Adrenal gland (tissue), 12 donors: ENCODE results near the gene MBOAT1. TPM values are rescaled to one million over a fixed set of nuclear protein-coding genes. Genes with fewer than 3 reads are reported as not detected.

Experiments used
- DNase-seq, 7 donors: peaks; one replicate each; pipeline ENCODE4 v3.0.0-alpha.2; 2019 to 2020
- H3K27ac ChIP-seq, 5 donors: fragments of 200-600 bp; sonication (generic) in 4 of 5; 1 replicate in 3 of 5; 2 replicates in 2 of 5; pipeline versions ENCODE4 v1.5.1 to v1.8.0; 2016 to 2020; ENCODE audit warnings: mild to moderate bottlenecking in 1 of 5
- H3K27me3 ChIP-seq: fragments of 200-600 bp; 2 replicates; pipeline ENCODE4 v1.8.0; 2021
- H3K36me3 ChIP-seq, 2 donors: fragments of 200-600 bp; replicated peaks in 1 of 2; 1 replicate in 1 of 2; 2 replicates in 1 of 2; pipeline versions ENCODE4 v1.5.1 to v1.8.0; 2018 to 2022
- H3K4me1 ChIP-seq, 2 donors: fragments of 200-600 bp; replicated peaks in 1 of 2; 1 replicate in 1 of 2; 2 replicates in 1 of 2; pipeline versions ENCODE4 v1.5.1 to v1.8.0; 2018 to 2021
- H3K4me3 ChIP-seq, 4 donors: fragments of 200-600 bp; sonication (generic) in 3 of 4; one replicate each; pipeline ENCODE4 v1.5.1; 2016 to 2018
- H3K9me3 ChIP-seq, 3 donors: fragments of 200-600 bp; sonication (generic) in 1 of 3; replicated peaks in 1 of 3; 1 replicate in 2 of 3; 2 replicates in 1 of 3; pipeline versions ENCODE4 v1.5.1 to v1.8.0; 2016 to 2021
- POLR2A ChIP-seq, 2 donors: fragments of 450-650 bp; IDR thresholded peaks; one replicate each; pipeline ENCODE4 v1.6.1; 2017; ENCODE audit warnings: antibody characterized with exemption in 2 of 2, mild to moderate bottlenecking in 2 of 2, moderate library complexity in 1 of 2
- WGBS, 4 donors: extraction: QIAGEN DNeasy Blood & Tissue Kit in 2 of 4; methylation state at CpG; one replicate each; pipeline versions ENCODE4 v1.1.5 to v1.1.7; 2013 to 2017; 5-methylcytosine and 5-hydroxymethylcytosine counted together
- intact Hi-C, 2 donors: fragments of 100-400 bp; cut with DNase I; formaldehyde crosslinking; loops; one replicate each; pipeline versions ENCODE4 v1.14.1 to v1.15.0; 2022 to 2023
- polyA plus RNA-seq, 3 donors: library from polyadenylated mRNA; stranded (reverse); fragments of 200-250 nt in 2 of 3; fragments of 350-450 nt in 1 of 3; fragmentation: Illumina TruSeq in 1 of 3; extraction: RNeasy Lipid Tissue Mini Kit (QIAGEN cat#74804) in 1 of 3; gene quantifications; one replicate each; pipeline ENCODE4 v1.2.3, GENCODE V29; 2013 to 2014
- total RNA-seq, 9 donors: library from RNA; depleted of rRNA in 4 of 9; stranded (reverse); fragments of >200 nt in 4 of 9; fragments of 120-200 nt in 1 of 9; fragmentation: NEBNext Ultra II Directional in 1 of 9; extraction: Animal tissue kit (Norgen Biotek cat#: 25700) in 1 of 9; gene quantifications; one replicate each; pipeline versions ENCODE4 v1.1.0 to v1.2.4, GENCODE V29; 2013 to 2023
- TF ChIP-seq, protein P1 (sequence below), 6 experiments: fragments of 450-650 bp in 4 of 6; fragments of 200-600 bp in 2 of 6; sonication (generic) in 1 of 6; IDR thresholded peaks; 1 replicate in 5 of 6; 2 replicates in 1 of 6; pipeline versions ENCODE4 v1.5.1 to v1.8.0; 2016 to 2021; ENCODE audit warnings: antibody characterized with exemption in 6 of 6, mild to moderate bottlenecking in 2 of 6, moderate library complexity in 1 of 6
- donor health status: healthy with polysubstance abuse.
- donor health status: Bipolar disorder and iron deficiency.
- donor health status: DM: yes; HTN: yes; CAD: no.
- donor health status: DM: no; HTN: no; CAD: no.
- donor health status: DM: no; HTN: no; CAD: no.
- donor health status: DM: yes; HTN: yes; CAD: no.

Gene MBOAT1
- total and polyA plus RNA-seq, 12 donors, result 1.5 to 18.9 (median 7.4) TPM

DNA sequence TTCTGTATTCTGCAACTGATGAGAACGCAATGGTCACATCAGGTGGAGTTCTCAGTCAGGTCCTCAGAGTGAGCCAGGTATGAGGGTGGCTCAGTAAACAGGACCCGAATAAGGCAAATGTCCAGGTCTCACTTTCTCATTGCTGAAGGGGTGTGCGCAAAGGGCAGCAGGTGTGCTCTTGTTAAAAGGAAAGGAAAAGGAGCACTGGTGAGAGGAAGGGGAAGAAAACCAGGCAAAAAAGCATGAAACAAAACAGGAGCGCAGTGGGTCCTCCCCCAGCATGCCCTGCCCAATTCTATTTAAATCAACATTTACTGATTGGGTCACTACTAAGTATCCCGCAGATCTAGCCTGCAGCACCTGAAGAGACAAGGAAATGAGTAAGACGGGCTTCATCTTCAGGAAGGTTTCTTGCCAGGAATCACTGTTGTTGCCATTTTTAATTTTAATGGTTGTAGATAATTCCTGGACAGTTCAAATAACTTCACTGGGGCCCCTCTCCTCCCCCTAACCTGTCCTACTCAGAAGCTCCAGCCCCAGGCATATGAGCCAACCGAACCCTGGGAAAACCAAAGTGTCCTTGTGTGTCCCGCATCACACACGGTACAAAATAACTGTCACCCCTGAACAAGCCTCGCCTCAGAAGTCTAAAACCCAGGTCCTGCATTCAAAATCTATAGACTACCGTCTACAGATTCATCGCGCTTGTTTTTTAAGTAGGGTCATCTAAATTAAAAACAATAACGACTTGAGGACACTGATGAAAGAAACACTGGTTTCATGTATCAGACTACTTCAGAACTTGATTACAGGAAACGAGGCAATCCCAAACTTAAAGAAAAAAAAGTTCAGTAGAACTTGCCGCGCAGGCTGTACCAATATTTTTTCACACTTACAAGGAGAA lies 980 bp downstream of the MBOAT1 start:
- H3K4me3 ChIP-seq, result peak overlapping the region in 2 of 4 donors; percentile 83 to 89
- WGBS, 4 donors, result 10 to 15% (median 12%) methylated on average over 17 of the region's 17 CpGs
- peak in 1 of 7 donors; percentile 33 for DNase-seq
- TF ChIP-seq, protein P1, sequence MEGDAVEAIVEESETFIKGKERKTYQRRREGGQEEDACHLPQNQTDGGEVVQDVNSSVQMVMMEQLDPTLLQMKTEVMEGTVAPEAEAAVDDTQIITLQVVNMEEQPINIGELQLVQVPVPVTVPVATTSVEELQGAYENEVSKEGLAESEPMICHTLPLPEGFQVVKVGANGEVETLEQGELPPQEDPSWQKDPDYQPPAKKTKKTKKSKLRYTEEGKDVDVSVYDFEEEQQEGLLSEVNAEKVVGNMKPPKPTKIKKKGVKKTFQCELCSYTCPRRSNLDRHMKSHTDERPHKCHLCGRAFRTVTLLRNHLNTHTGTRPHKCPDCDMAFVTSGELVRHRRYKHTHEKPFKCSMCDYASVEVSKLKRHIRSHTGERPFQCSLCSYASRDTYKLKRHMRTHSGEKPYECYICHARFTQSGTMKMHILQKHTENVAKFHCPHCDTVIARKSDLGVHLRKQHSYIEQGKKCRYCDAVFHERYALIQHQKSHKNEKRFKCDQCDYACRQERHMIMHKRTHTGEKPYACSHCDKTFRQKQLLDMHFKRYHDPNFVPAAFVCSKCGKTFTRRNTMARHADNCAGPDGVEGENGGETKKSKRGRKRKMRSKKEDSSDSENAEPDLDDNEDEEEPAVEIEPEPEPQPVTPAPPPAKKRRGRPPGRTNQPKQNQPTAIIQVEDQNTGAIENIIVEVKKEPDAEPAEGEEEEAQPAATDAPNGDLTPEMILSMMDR (IDR thresholded peaks at IDR 0.05), result no peak
- peak in 1 of 2 donors; percentile 32 for TF ChIP-seq POLR2A (IDR thresholded peaks at IDR 0.05)
- no peaks in the 10 kb centered on the region for H3K9me3 ChIP-seq
- no peaks in the 10 kb centered on the region for H3K36me3 ChIP-seq
- H3K27me3 ChIP-seq, result no peaks in the 10 kb centered on the region
- H3K27ac ChIP-seq, result peak overlapping the region in 3 of 5 donors; percentile 45 to 94 (median 93)
- intact Hi-C loops, result loop anchor here in 1 of 2 donors (10.0 kb wide), 1 partner anchor 86 kb away; no protein-coding TSS in a partner anchor
- peaks cover 12 to 35% of the 10 kb centered on the region in 2 donors for H3K4me1 ChIP-seq

DNA sequence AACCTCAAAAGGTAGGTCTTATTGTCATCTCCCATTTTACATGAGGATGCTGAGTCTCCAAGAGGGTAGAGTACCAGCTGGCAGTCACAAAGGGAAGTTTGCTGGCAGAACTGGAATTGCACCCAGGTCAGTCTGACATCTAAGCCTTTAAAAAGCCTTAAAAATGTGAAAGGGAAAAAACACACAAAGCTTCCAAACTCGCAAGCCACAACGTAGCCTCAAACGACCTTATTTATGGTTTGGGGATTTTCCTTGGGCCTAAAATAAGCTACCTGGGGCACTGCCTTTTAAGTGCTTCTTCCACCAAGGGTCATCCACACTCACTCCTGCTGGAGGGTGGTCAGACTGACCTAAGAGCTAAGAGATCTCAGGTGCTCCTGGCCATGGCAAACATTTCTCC lies 2.1 kb downstream of the MBOAT1 start:
- intact Hi-C loops, result loop anchor here in 1 of 2 donors (10.0 kb wide), 1 partner anchor 85 kb away; no protein-coding TSS in a partner anchor
- DNase-seq, result no peak
- Histone ChIP-seq H3K9me3 (no peaks in the 10 kb centered on the region), H3K36me3 (no peaks in the 10 kb centered on the region), H3K27ac (no peak overlapping the region), H3K27me3 (no peaks in the 10 kb centered on the region), H3K4me1 (peaks cover 22 to 42% of the 10 kb centered on the region in 2 donors), H3K4me3 (no peak overlapping the region)
- TF ChIP-seq, protein P1 (IDR thresholded peaks at IDR 0.05), result no peak
- TF ChIP-seq POLR2A (IDR thresholded peaks at IDR 0.05), result no peak
- WGBS, 4 donors, result 34 to 75% (median 67%) methylated on average over 3 of the region's 3 CpGs

DNA sequence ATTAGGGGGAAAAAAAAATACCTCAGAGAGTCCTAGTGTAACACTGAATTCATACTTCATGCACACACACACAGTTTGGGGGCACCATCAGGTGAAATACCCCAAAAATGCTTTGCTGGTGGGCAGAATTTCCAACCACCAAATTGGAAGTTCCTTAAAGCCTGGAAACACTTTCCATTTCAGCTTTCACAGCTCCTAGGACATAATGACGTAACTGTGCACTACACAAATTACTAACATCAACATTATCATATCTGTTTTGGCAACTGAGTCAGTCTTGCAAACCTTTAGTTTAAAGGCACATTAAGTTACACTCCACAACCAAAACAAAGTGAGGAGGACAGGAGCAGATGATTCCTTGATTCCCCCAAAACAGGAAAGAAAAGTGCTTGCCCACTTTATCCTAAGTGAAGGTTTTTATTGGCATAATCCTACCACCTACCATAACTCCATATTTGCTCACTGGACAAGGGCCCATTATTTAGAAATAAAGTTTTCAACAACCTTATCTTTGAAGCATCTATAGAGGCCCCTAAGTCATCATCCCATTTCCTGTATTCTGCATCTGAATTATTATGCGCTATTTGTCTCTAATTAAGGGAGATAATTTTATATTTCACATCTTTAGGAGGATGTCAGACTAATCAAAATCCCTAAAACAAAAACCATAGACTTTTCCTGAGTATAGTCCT lies 3.4 kb downstream of the MBOAT1 start:
- Histone ChIP-seq H3K4me3 (no peak overlapping the region), H3K27ac (no peak overlapping the region), H3K9me3 (no peaks in the 10 kb centered on the region), H3K36me3 (no peaks in the 10 kb centered on the region), H3K27me3 (no peaks in the 10 kb centered on the region), H3K4me1 (peaks cover 22 to 53% of the 10 kb centered on the region in 2 donors)
- WGBS, 4 donors, result 78 to 91% (median 83%) methylated on average over 2 of the region's 2 CpGs
- intact Hi-C loops, result loop anchor here in 1 of 2 donors (10.0 kb wide), 1 partner anchor 84 kb away; no protein-coding TSS in a partner anchor
- no peak for DNase-seq
- TF ChIP-seq, protein P1 (IDR thresholded peaks at IDR 0.05), result no peak
- TF ChIP-seq POLR2A (IDR thresholded peaks at IDR 0.05), result no peak

DNA sequence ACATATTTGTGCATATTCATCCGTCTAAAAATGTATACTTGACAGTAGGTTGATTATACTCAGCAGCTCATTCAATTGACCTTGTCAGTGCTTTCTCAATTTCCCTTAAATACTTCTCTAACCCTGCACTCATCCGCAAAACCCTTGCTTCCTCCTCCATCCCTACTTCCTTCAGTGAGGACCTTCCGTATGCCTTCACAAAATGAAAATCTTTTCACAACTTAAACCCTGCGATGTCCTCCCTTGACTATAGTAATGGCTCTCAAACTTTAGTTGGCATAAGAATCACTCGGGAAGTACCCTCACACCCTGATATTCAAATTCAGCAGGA lies 5.2 kb downstream of the MBOAT1 start:
- WGBS, 4 donors, result 71 to 83% (median 76%) methylated on average over 5 of the region's 5 CpGs
- intact Hi-C loops, result loop anchor here in 1 of 2 donors (10.0 kb wide), 1 partner anchor 82 kb away; no protein-coding TSS in a partner anchor
- Histone ChIP-seq H3K36me3 (no peaks in the 10 kb centered on the region), H3K9me3 (no peaks in the 10 kb centered on the region), H3K4me1 (peaks cover 25 to 55% of the 10 kb centered on the region in 2 donors), H3K4me3 (no peak overlapping the region), H3K27me3 (no peaks in the 10 kb centered on the region), H3K27ac (no peak overlapping the region)
- no peak for DNase-seq
- TF ChIP-seq, protein P1 (IDR thresholded peaks at IDR 0.05), result no peak
- no peak for TF ChIP-seq POLR2A (IDR thresholded peaks at IDR 0.05)
